ENCODE results near the gene KCNJ1.

GRCh38 chr11:128889657-128890213 is 22.6 kb upstream of the KCNJ1 start:
- no peak for TF ChIP-seq POLR2A (IDR thresholded peaks at IDR 0.05)
- no peak for TF ChIP-seq CTCF (IDR thresholded peaks at IDR 0.05)
